GM12801 (cell line): Measurements from ENCODE around the gene CD79A.

Experiments used
- CTCF ChIP-seq: IDR thresholded peaks from one replicate; pipeline ENCODE4 v1.5.1; 2011; ENCODE audit warnings: control low read depth; ENCODE audit not compliant: insufficient read length; ENCODE audit errors: extremely low read depth

CD79A gene

GRCh38 chr19:41871573-41872383 is 5.3 kb upstream of the CD79A start:
- no peak for TF ChIP-seq CTCF

- TF ChIP-seq CTCF = no peak
These were observed 4.7 kb upstream of the CD79A start for GRCh38 chr19:41872384-41872774.

- no peak for TF ChIP-seq CTCF
These were observed 4.1 kb upstream of the CD79A start for GRCh38 chr19:41872775-41873647.

- TF ChIP-seq CTCF = no peak
These were observed 1.1 kb downstream of the CD79A start for GRCh38 chr19:41877916-41878905.

- no peak for TF ChIP-seq CTCF
These were observed 2.0 kb downstream of the CD79A start for GRCh38 chr19:41879080-41879479.

- TF ChIP-seq CTCF = no peak
These were observed 2.7 kb downstream of the CD79A start for GRCh38 chr19:41879670-41880328.
